Measurements from ENCODE around the gene UBC. TPM values are rescaled to one million over a fixed set of nuclear protein-coding genes. Genes with fewer than 3 reads are reported as not detected.
A peak's percentile ranks its signal among the peaks of the same experiment; 100 is the strongest.

The UBC gene
- total RNA-seq, 4 donors from 2014 or later = 1,276 to 1,840 (median 1,378) TPM

- H3K4me1 ChIP-seq = peaks cover 0 to 15% (median 10%) of the 10 kb centered on the region in 4 donors
- no peaks in the 10 kb centered on the region for H3K27me3 ChIP-seq
- no peak overlapping the region for H3K4me3 ChIP-seq
- no peaks in the 10 kb centered on the region for H3K9me3 ChIP-seq
- no peak overlapping the region for H3K27ac ChIP-seq
- no peak for DNase-seq (ENCODE audit: low spot score in 2 of 2)
- H3K36me3 ChIP-seq = no peaks in the 10 kb centered on the region
- TF ChIP-seq EP300 (IDR thresholded peaks at IDR 0.05) (no peak), CTCF (IDR thresholded peaks at IDR 0.05) (no peak), POLR2A (IDR thresholded peaks at IDR 0.05) (no peak)
These were observed 16.1 kb upstream of the UBC start for GRCh38 chr12:124930586-124930985.

- no peaks in the 10 kb centered on the region for H3K27me3 ChIP-seq
- no peak for DNase-seq (ENCODE audit: low spot score in 2 of 2)
- H3K36me3 ChIP-seq = no peaks in the 10 kb centered on the region
- no peak overlapping the region for H3K4me3 ChIP-seq
- no peaks in the 10 kb centered on the region for H3K9me3 ChIP-seq
- WGBS, 2 donors = 85 to 87% methylated on average over 9 of the region's 9 CpGs
- peaks cover 0 to 15% (median 10%) of the 10 kb centered on the region in 4 donors for H3K4me1 ChIP-seq
- TF ChIP-seq CTCF (IDR thresholded peaks at IDR 0.05) = no peak
- TF ChIP-seq EP300 (IDR thresholded peaks at IDR 0.05) = no peak
- no peak for TF ChIP-seq POLR2A (IDR thresholded peaks at IDR 0.05)
- peak overlapping the region in 1 of 4 donors; percentile 93 for H3K27ac ChIP-seq
These were observed 15.4 kb upstream of the UBC start for GRCh38 chr12:124929649-124930419.

GRCh38 chr12:124928912-124929530, 14.6 kb upstream of the UBC start:
- DNase-seq (ENCODE audit: low spot score in 2 of 2) = peak in 1 of 2 donors; percentile 7
- WGBS, 2 donors = 88% methylated on average over 11 of the region's 11 CpGs
- peak overlapping the region; percentile 89 to 94 (median 93) for H3K27ac ChIP-seq

GRCh38 chr12:124928095-124928911, 13.9 kb upstream of the UBC start:
- 27 to 35% methylated on average over 25 to 33 of the region's 36 CpGs for WGBS, 2 donors
- peak in 1 of 2 donors; percentile 22 for TF ChIP-seq POLR2A (IDR thresholded peaks at IDR 0.05)
- TF ChIP-seq CTCF (IDR thresholded peaks at IDR 0.05) = no peak
- TF ChIP-seq EP300 (IDR thresholded peaks at IDR 0.05) = peak; percentile 95 to 98
- Histone ChIP-seq H3K27me3 (no peaks in the 10 kb centered on the region), H3K4me1 (peaks cover 0 to 15% (median 10%) of the 10 kb centered on the region in 4 donors), H3K9me3 (no peaks in the 10 kb centered on the region), H3K4me3 (peak overlapping the region; percentile 42 to 61 (median 48)), H3K36me3 (no peaks in the 10 kb centered on the region), H3K27ac (peak overlapping the region; percentile 89 to 94 (median 93))
- DNase-seq (ENCODE audit: low spot score in 2 of 2) = peak; percentile 55 to 56

More at GRCh38 chr12:124928912-124929530, 14.6 kb upstream of the UBC start:
- H3K36me3 ChIP-seq = no peaks in the 10 kb centered on the region
- TF ChIP-seq CTCF (IDR thresholded peaks at IDR 0.05) (no peak), EP300 (IDR thresholded peaks at IDR 0.05) (no peak), POLR2A (IDR thresholded peaks at IDR 0.05) (no peak)
- H3K9me3 ChIP-seq = no peaks in the 10 kb centered on the region
- H3K4me3 ChIP-seq = no peak overlapping the region
- H3K27me3 ChIP-seq = no peaks in the 10 kb centered on the region
- peaks cover 0 to 15% (median 10%) of the 10 kb centered on the region in 4 donors for H3K4me1 ChIP-seq

All from tibial nerve (tissue), 4 donors.